ENCODE results near the gene DMD.
"Not testable (repeated sequence)": the region's sequence is repeated elsewhere in the genome, so short reads cannot be mapped to it uniquely, and the experiment has no call there.

DMD gene

DNA sequence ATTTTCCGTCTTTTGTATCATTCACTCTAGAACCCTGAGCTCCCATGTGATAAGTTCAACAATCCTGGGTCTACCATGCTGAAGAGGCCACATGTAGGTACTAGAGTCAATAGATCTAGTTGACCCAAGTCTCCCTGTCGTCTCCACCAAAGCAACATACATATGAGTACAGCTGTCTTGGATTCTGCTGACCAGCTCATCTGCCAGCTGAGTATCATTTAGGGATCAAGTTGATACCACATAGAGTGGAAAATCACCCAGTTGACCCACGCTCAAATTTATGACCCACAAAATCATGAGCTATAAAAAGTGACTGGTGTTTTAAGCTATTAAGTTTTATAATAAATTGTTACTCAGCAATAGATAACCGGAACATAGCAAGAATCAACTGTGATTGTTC, 61.8 kb downstream of the DMD start:
- no peak for DNase-seq (ENCODE audit: low read depth)

- no peak for DNase-seq (ENCODE audit: low read depth)
Observed at GRCh38 chrX:33149085-33149484, 62.3 kb downstream of the DMD start.

DNA sequence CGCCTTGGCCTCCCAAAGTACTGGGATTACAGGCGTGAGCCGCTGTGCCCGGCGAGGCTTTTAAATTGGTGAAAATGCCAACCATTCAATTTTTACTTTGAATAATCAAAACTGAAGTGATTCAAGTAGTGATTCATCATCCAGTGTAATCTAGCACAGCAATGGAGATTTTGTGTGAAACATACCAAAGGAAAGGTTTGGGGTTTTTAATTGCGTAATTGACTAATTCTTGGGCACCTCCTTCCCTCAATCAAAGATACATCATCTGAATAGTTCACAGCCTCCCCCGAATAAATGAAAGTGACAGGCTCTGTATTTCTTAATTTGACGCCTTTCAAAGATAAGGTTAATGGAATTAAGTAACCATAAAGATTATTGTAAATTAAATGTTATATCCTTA, 69.0 kb downstream of the DMD start:
- DNase-seq (ENCODE audit: low read depth) = no peak

DNA sequence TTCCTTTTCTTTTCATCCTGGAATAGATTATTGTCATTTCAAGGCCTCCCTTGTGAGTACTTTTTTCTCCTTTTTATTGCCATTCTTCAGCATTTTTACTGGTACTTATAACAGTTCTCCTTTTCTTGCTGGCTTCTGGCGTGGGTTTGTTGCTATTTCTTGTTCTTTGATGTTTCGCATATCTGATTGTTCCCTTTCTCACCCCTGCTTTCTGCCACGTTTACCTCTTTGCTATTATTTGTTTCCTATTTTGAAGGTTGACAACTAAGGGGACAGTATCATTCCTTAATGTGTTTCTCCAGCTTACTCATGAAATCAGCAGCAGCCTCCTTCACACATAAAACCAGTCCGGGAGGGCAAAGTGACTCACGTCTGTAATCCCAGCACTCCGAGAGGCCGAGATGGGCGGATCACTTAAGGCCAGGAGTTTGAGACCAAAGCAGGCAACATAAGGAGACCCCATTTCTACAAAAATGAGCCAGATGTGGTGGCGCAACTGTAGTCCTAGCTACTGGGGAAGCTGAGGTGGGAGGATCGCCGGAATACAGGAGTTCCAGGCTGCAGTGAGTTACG, 72.6 kb downstream of the DMD start:
- no peak for DNase-seq (ENCODE audit: low read depth)

DNA sequence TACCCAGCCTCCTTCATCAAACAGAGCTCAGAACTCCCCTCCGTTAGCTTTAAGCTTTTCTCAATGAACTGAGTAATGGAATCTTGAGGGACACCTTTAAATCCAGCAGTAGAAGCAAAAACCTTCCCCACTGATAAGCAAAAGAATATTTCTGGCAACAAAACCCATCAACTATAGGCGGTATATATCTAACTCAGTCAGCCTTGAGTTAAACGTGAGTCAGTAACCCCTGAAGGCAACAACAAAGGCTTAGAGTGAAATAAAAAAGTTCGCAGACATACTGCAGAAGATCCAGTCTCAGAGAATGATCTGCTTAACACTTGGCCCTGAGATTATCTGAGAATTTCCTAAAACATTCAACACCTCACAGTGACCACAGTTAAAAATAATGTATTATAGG, 77.2 kb downstream of the DMD start:
- DNase-seq (ENCODE audit: low read depth) = no peak

- no peak for DNase-seq (ENCODE audit: low read depth)
Observed at GRCh38 chrX:33133320-33133719, 78.0 kb downstream of the DMD start.

DNA sequence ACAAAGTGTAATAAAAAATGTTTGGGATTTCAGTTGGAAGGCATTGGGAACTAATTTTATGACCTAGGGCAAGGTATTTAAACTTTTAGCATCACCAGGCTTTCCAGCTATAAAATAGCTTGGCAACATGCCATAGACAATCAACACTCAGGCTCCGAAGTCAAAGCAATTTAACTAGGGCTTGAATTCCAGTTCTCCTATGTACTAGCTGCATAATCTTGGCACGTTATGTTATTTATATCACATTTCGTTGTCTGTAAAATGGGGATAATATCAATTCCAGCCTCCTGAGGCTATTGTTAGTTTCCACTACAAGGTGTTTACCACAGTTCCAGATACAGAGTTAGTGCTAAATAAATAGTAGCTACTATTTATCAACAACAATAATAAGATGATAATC, 78.8 kb downstream of the DMD start:
- DNase-seq (ENCODE audit: low read depth) = no peak

DNA sequence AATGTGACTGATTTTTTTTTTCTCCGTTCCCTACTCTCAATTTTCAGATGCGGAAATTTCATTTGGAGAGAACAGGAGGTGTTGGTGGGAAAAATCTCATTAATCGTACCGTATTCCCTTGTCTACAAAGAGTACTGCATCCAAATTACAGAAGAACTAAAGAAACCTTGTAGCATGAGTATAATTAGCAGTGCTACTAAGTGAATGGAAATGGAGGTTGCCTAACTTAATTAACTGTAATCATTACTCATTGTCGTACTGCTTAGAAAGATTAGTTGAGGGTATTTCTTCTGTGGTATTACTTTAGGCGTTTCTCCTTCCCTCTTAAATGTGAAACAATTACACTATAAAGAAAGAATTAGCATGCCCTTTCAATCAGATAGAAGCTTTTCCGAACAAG, 81.7 kb downstream of the DMD start:
- DNase-seq (ENCODE audit: low read depth) = no peak

DNA sequence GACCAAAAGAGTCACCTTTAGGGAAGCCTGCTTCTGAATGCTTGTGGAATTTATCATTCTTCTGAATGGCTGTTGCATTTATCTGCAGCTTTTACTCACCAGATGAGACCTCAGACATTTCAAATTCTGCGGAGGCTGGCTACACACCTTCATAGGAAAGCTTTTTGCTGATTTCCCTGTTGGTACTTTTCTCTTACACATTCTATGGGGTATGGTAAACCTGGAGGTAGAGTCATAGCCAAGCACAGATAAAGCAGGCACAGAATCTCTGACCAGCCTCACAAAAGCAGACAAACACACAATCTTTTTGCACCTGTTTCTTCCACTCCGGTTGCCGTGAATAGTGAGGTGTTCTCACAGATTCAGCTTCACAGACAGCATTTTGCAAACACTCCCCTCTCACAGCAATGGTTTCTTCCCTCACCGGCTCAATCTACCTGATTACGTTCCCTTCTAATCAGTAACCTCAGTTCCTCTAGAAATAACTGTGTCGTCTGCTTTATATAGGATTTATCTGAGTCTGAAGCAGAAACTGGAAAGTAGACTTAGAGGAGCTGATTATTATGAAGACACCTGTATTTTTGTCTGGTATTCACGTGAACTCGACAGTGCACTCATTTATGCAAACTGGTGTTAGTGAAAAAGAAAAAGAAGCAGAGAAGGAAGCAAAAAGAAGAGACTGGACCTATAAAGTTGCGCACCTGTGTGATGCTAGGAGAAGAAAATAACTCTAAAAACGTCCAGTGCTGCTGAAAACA, 83.1 kb downstream of the DMD start:
- DNase-seq (ENCODE audit: low read depth) = no peak

- no peak for DNase-seq (ENCODE audit: low read depth)
Observed at GRCh38 chrX:33126469-33126868, 84.9 kb downstream of the DMD start.

- DNase-seq (ENCODE audit: low read depth) = no peak
Observed at GRCh38 chrX:33109858-33110257, 101.5 kb downstream of the DMD start.

- no peak for DNase-seq (ENCODE audit: low read depth)
Observed at GRCh38 chrX:33106737-33107136, 104.6 kb downstream of the DMD start.

DNA sequence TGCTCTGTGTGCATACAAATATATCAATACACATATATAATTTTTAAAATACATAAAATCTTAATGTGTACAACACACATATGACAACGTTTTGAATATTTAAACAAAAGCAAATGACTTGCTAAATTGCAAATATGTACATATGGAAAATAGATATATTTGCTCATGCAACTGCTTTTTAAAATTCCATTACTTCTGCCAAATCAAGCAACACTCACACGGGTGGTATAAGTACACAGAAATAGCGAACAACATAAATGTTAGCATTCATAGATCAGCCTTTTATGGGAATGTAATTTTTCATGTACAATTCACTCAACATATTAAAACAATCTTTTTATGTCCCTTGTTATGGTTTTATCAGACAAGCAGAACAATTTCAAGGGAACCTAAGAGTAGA, 116.3 kb downstream of the DMD start:
- DNase-seq (ENCODE audit: low read depth) = no peak

GRCh38 chrX:33087411-33087810, 123.9 kb downstream of the DMD start:
- no peak for DNase-seq (ENCODE audit: low read depth)

- no peak for DNase-seq (ENCODE audit: low read depth)
Observed at GRCh38 chrX:33086886-33087285, 124.5 kb downstream of the DMD start.

DNA sequence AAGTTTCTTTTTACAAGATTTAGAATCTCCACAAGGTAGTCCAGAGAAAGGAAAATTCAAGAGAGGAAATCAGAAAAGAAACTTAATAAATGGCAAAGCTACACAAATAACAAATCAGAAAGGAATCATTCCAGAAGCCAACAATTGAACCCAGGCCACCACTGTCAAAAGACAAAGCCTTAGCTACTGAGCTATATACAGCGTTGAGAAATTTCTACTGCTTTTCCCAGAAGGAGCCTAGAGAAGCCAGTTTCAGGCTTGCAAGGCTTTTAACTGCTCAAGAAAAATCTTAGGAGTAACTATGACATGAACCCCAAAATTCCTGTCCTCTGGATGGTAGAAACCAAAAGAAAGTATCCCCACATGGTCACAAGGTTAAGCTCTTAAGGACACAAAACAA, 129.0 kb downstream of the DMD start:
- DNase-seq (ENCODE audit: low read depth) = no peak

GRCh38 chrX:33078273-33078672, 133.1 kb downstream of the DMD start:
- no peak for DNase-seq (ENCODE audit: low read depth)

DNA sequence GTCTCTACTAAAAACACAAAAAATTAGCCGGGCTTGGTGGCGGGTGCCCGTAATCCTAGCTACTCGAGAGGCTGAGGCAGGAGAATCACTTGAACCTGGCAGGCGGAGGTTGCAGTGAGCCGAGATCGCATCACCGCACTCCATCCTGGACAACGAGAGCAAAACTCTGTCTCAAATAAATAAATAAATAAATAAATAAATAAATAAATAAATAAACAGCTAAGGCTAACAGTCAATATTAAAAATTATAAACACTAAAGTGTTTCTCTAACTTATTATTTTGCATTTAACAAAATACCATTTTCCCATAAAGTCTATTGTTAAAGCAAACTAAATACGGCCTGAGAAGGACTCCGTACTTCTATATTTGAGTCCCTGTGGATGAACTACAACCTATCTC, 137.7 kb downstream of the DMD start:
- DNase-seq (ENCODE audit: low read depth) = not testable (repeated sequence)

GRCh38 chrX:33065415-33065814, 145.9 kb downstream of the DMD start:
- DNase-seq (ENCODE audit: low read depth) = no peak

DNA sequence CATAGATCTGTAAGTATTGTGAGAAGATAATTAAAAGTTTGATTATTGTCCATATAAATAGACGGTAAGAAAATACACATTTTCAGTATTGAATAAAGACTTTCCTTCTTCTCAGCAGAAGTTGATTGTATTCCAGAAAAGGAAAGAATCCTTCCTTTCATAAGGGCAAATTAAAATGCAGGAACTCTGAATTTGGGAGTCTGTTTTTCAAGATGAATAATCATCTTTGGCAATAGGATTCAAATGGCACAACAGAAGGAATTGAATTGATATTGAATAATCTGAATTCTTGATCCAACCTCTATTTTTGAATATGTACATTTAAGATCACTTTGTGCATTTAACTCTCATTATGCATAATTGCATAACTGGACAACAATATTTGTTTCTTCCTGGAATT, 149.3 kb downstream of the DMD start:
- no peak for DNase-seq (ENCODE audit: low read depth)

DNA sequence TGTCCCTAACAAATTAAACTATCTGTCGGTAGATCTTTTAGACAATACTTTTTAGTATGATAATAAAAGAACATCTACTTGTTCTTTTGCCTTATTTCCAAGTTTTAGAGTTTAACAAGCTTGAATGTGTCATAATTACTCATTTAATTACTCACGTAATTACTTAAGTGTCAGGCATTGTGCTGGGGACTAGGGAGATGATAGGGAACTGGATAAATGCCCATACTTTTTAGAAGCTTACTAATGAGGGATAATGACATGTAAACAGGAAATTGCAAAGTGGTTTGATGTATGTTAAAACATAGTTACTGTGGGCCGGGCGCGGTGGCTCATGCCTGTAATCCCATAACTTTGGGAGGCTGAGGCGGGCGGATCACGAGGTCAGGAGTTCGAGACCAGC, 158.3 kb downstream of the DMD start:
- no peak for DNase-seq (ENCODE audit: low read depth)

DNA sequence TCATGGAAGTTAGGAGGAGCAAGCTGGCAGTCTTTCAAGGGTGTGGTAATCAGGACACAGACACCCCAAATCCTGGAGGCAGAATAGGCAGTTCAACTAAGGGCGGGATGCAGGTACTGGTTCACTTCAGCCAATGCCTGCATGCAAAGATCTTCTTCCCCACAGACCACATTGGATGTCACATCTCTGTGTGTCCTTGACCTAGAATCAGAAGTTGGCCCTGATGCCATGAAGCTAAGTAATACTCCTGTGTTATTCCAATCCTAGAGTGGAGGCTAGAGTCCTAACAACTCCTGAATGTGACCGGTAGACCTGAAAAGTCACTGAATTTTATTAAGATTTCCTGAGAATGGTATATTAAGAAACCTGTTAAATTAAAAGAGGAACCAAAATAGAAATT, 165.5 kb downstream of the DMD start:
- DNase-seq (ENCODE audit: low read depth) = no peak

DNA sequence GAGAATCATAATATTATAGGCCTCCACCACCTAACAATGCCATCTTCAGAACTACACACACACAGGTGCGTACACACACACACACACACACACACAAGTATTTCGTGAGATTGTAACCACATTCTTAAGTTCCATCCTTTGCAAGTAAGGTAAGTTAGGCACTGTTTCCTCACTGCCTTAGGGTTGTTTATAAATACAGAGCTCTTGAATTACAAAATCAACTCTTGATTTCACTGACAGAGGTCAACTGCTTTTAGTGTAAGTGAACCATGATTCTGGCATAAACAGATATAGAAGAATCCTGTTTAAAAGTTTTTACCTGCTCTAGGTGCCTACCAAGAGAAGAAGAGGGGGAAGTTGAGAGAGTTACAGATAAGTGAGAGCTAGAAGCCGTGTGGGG, 166.1 kb downstream of the DMD start:
- DNase-seq (ENCODE audit: low read depth) = no peak

- DNase-seq (ENCODE audit: low read depth) = no peak
Observed at GRCh38 chrX:33041141-33041540, 170.2 kb downstream of the DMD start.
